GOT3 (cell line): ENCODE results near the gene GSTO2.

Experiments used
- DNase-seq: peaks from one replicate; lab custom pipeline; 2025; ENCODE audit warnings: mixed read lengths; lab: John Stamatoyannopoulos, UW

The GSTO2 gene

GRCh38 chr10:104279550-104280259, 10.7 kb downstream of the GSTO2 start:
- DNase-seq: no peak

- DNase-seq: no peak
These were observed 12.7 kb downstream of the GSTO2 start for GRCh38 chr10:104281694-104282093.

- no peak for DNase-seq
These were observed 15.9 kb downstream of the GSTO2 start for GRCh38 chr10:104284846-104285245.

GRCh38 chr10:104286939-104287338, 18.0 kb downstream of the GSTO2 start:
- DNase-seq: no peak

GRCh38 chr10:104288355-104288754, 19.4 kb downstream of the GSTO2 start:
- DNase-seq: no peak

GRCh38 chr10:104291439-104291951, 22.5 kb downstream of the GSTO2 start:
- peak; percentile 64 for DNase-seq

- DNase-seq: no peak
These were observed 24.0 kb downstream of the GSTO2 start for GRCh38 chr10:104293011-104293410.

- no peak for DNase-seq
These were observed 24.9 kb downstream of the GSTO2 start for GRCh38 chr10:104293781-104294321.

GRCh38 chr10:104296687-104297436, 27.9 kb downstream of the GSTO2 start:
- no peak for DNase-seq

- DNase-seq: no peak
These were observed 29.0 kb downstream of the GSTO2 start for GRCh38 chr10:104297697-104298660.

GRCh38 chr10:104299031-104299904, 30.3 kb downstream of the GSTO2 start:
- no peak for DNase-seq

- DNase-seq: no peak
These were observed 31.2 kb downstream of the GSTO2 start for GRCh38 chr10:104300002-104300735.

- DNase-seq: peak; percentile 69
These were observed 31.8 kb downstream of the GSTO2 start for GRCh38 chr10:104300736-104301292.

- DNase-seq: no peak
These were observed 33.1 kb downstream of the GSTO2 start for GRCh38 chr10:104301907-104302690.

- DNase-seq: no peak
These were observed 34.8 kb downstream of the GSTO2 start for GRCh38 chr10:104303594-104304355.

GRCh38 chr10:104304356-104304745, 35.4 kb downstream of the GSTO2 start:
- no peak for DNase-seq

- no peak for DNase-seq
These were observed 35.9 kb downstream of the GSTO2 start for GRCh38 chr10:104304927-104305326.

GRCh38 chr10:104306897-104307296, 37.9 kb downstream of the GSTO2 start:
- DNase-seq: no peak
